Activated CD8-positive, alpha-beta memory T cell treated with anti-CD3 and anti-CD28 coated beads for 48 hours (primary cell): ENCODE data around the gene PHF21A.
A peak's percentile ranks its signal among the peaks of the same experiment; 100 is the strongest.

ENCODE experiments used
- DNase-seq, 3 experiments: peaks; one replicate each; pipeline ENCODE4 v3.0.0-alpha.2; 2020; ENCODE audit warnings: low read depth in 2 of 3, low spot score in 2 of 3

Gene PHF21A

GRCh38 chr11:45924036-45924915 lies 197.0 kb downstream of the PHF21A start:
- no peak for DNase-seq

- no peak for DNase-seq
Measured at GRCh38 chr11:45922425-45923082, 198.7 kb downstream of the PHF21A start, which contains the start of gene LARGE2. TSS of gene LARGE2 (plus strand) at chr11:45922656. CDS start at chr11:45922883, 227 bp downstream.

- DNase-seq = no peak
Measured at GRCh38 chr11:45921561-45922424, 199.5 kb downstream of the PHF21A start.

GRCh38 chr11:45920531-45921477 lies 200.4 kb downstream of the PHF21A start:
- no peak for DNase-seq

GRCh38 chr11:45919806-45920530 lies 201.3 kb downstream of the PHF21A start:
- DNase-seq = no peak

- DNase-seq = no peak
Measured at GRCh38 chr11:45918962-45919675, 202.1 kb downstream of the PHF21A start.

- peak in 1 of 3 experiments; percentile 30 for DNase-seq
Measured at GRCh38 chr11:45918331-45918941, 202.8 kb downstream of the PHF21A start.

GRCh38 chr11:45917623-45918330 lies 203.5 kb downstream of the PHF21A start, which contains the start of gene PEX16:
TSS of gene PEX16 (minus strand) at chr11:45917877. CDS start at chr11:45917811, 66 bp downstream.
- DNase-seq = peak; percentile 67 to 86 (median 79)

GRCh38 chr11:45917286-45917622 lies 204.0 kb downstream of the PHF21A start:
- no peak for DNase-seq

GRCh38 chr11:45915446-45915845 lies 205.8 kb downstream of the PHF21A start:
- DNase-seq = no peak

- no peak for DNase-seq
Measured at GRCh38 chr11:45913942-45914635, 207.2 kb downstream of the PHF21A start.

GRCh38 chr11:45913514-45913913 lies 207.7 kb downstream of the PHF21A start:
- no peak for DNase-seq

- DNase-seq = no peak
Measured at GRCh38 chr11:45910623-45911022, 210.6 kb downstream of the PHF21A start.

GRCh38 chr11:45909594-45910475 lies 211.4 kb downstream of the PHF21A start:
- DNase-seq = no peak

GRCh38 chr11:45907911-45908370 lies 213.3 kb downstream of the PHF21A start:
- no peak for DNase-seq

GRCh38 chr11:45906965-45907611 lies 214.2 kb downstream of the PHF21A start, which contains the start of gene FREY1:
TSS of gene FREY1 (minus strand) at chr11:45907271. CDS start at chr11:45907245, 26 bp downstream.
- no peak for DNase-seq
